Renal pelvis (tissue), 4 donors: ENCODE data around the gene NEAT1. TPM values are rescaled to one million over a fixed set of nuclear protein-coding genes. Genes with fewer than 3 reads are reported as not detected.

Source experiments
- DNase-seq: peaks from one replicate; pipeline ENCODE4 v3.0.0-alpha.2; 2013
- polyA plus RNA-seq, 3 donors: library from polyadenylated mRNA; unstranded; fragments of 120-200 nt; gene quantifications; one replicate each; pipeline ENCODE4 v1.2.1, GENCODE V29; 2013; ENCODE audit not compliant: insufficient read length in 3 of 3

NEAT1 gene
- polyA plus RNA-seq, 3 donors = 120 to 327 (median 277) TPM

GRCh38 chr11:65384301-65384889 lies 38.2 kb upstream of the NEAT1 start:
- no peak for DNase-seq

GRCh38 chr11:65386307-65387140 lies 36.1 kb upstream of the NEAT1 start, which contains the start of gene FRMD8:
TSS of gene FRMD8 (plus strand) at chr11:65386637. CDS start at chr11:65387037, 400 bp downstream.
- DNase-seq = peak; percentile 86

GRCh38 chr11:65388731-65389130 lies 33.9 kb upstream of the NEAT1 start:
- no peak for DNase-seq

GRCh38 chr11:65389294-65389980 lies 33.2 kb upstream of the NEAT1 start:
- no peak for DNase-seq

- DNase-seq = no peak
These were observed 32.3 kb upstream of the NEAT1 start for GRCh38 chr11:65390099-65390941.

- no peak for DNase-seq
These were observed 31.6 kb upstream of the NEAT1 start for GRCh38 chr11:65390996-65391395.

GRCh38 chr11:65392186-65392829 lies 30.3 kb upstream of the NEAT1 start:
- DNase-seq = no peak

- DNase-seq = no peak
These were observed 29.7 kb upstream of the NEAT1 start for GRCh38 chr11:65392899-65393298.

GRCh38 chr11:65393513-65394079 lies 29.0 kb upstream of the NEAT1 start:
- DNase-seq = no peak

GRCh38 chr11:65394125-65394536 lies 28.5 kb upstream of the NEAT1 start:
- DNase-seq = no peak

GRCh38 chr11:65395961-65396530 lies 26.6 kb upstream of the NEAT1 start:
- DNase-seq = no peak

GRCh38 chr11:65396769-65397745 lies 25.5 kb upstream of the NEAT1 start:
- DNase-seq = no peak

- no peak for DNase-seq
These were observed 24.2 kb upstream of the NEAT1 start for GRCh38 chr11:65398362-65398910.

- DNase-seq = no peak
These were observed 23.3 kb upstream of the NEAT1 start for GRCh38 chr11:65399249-65399648.

GRCh38 chr11:65399845-65400244 lies 22.8 kb upstream of the NEAT1 start:
- no peak for DNase-seq

- DNase-seq = no peak
These were observed 22.1 kb upstream of the NEAT1 start for GRCh38 chr11:65400307-65401072.

GRCh38 chr11:65401073-65401802 lies 21.4 kb upstream of the NEAT1 start:
- no peak for DNase-seq
